SU-DHL-6 (cell line): ENCODE results near the gene MICOS13.

Experiments used
- CTCF ChIP-seq: fragments of 200-600 bp; sonication (generic); IDR thresholded peaks from one replicate; pipeline ENCODE4 v1.5.1; 2017; ENCODE audit warnings: antibody characterized with exemption, mild to moderate bottlenecking, low read length, moderate library complexity; ENCODE audit not compliant: insufficient read depth, poor library complexity, severe bottlenecking
- EZH2phosphoT487 ChIP-seq: fragments of 200-600 bp; sonication (generic), shearing (Covaris generic); conservative IDR thresholded peaks from 2 replicates; pipeline ENCODE4 v1.6.1; 2018; ENCODE audit warnings: mild to moderate bottlenecking, antibody characterized with exemption, low read length, moderate library complexity, mixed read lengths

DNA sequence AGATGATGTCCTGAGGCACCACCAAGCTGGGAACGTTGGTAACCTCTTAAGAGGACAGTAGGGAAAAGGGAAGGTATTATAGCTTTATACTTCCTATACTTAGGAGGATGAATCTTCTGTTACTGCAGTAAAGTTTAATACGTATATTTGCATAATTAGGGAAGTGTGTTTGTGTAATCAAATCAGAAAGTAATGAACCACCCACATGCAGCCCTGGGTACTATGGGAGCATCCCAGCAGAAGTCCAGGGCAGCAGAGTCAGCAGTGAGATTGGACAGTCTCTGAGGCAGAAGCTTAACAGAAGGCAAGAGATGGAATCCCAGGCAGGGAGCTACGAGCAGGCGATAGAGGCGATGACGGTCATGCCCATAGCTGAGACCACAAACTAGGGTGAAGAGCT, 44.9 kb downstream of the MICOS13 start:
- TF ChIP-seq CTCF (no peak), EZH2phosphoT487 (no peak)
